PC-9 (cell line): ENCODE measurements around the gene CRELD2.

Source experiments
- EZH2 ChIP-seq: fragments of 200-600 bp; sonication (generic); IDR thresholded peaks from 2 replicates; pipeline ENCODE4 v1.8.0; 2017; ENCODE audit warnings: antibody characterized with exemption, low read depth
- TF ChIP-seq, protein P1 (sequence below): fragments of 200-600 bp; sonication (generic); conservative IDR thresholded peaks from 2 replicates; pipeline ENCODE4 v1.6.1; 2017; ENCODE audit warnings: mixed run types, antibody characterized with exemption, mild to moderate bottlenecking, moderate library complexity

DNA sequence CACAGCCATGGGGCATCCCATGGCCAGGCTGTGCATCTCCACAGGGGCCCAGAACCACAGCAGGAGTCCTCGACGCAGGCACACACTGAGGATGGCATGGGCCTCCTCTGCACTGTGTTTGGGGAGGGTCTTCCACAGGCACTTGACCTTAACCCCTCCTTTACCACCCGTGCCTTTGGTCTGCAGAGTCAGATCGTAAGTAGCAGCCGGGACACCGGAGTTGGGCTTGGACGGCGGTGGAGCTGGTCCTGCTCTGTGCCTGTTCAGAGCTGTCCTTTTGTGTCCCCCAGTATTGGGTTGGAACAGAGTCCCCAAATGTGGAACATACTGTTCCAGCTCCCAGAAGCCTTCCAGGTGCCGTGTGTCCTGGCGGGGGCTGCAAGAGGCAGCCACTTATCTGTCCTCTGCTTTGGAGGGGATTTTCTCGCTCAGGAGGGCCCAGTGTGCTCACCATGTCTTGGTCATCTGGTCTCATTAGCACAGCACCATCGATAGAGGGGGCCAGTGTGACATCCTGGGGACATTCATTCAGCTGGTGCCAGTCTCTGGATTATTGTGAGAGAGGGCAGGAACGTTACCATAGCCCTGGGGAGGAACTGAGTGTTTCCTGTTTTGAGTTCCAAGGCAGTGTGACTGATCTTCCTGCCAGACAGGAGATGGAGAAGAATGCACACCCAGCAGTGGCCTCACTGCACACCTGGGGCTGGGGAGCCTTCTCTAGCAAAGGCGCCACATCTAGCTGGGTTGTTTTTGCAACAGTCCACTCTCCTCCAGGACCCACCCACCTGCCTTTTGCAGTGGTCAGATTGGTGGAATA is 12.4 kb downstream of the CRELD2 start:
- TF ChIP-seq, protein P1, sequence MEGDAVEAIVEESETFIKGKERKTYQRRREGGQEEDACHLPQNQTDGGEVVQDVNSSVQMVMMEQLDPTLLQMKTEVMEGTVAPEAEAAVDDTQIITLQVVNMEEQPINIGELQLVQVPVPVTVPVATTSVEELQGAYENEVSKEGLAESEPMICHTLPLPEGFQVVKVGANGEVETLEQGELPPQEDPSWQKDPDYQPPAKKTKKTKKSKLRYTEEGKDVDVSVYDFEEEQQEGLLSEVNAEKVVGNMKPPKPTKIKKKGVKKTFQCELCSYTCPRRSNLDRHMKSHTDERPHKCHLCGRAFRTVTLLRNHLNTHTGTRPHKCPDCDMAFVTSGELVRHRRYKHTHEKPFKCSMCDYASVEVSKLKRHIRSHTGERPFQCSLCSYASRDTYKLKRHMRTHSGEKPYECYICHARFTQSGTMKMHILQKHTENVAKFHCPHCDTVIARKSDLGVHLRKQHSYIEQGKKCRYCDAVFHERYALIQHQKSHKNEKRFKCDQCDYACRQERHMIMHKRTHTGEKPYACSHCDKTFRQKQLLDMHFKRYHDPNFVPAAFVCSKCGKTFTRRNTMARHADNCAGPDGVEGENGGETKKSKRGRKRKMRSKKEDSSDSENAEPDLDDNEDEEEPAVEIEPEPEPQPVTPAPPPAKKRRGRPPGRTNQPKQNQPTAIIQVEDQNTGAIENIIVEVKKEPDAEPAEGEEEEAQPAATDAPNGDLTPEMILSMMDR, result peak; percentile 90
- no peak for TF ChIP-seq EZH2
